Posterior vena cava (tissue), 2 donors: ENCODE measurements around the gene CLIC5. TPM values are rescaled to one million over a fixed set of nuclear protein-coding genes. Genes with fewer than 3 reads are reported as not detected.

Experiments
- DNase-seq: peaks from one replicate; pipeline ENCODE4 v3.0.0-alpha.2; 2020; ENCODE audit warnings: low spot score
- intact Hi-C, 2 donors: fragments of 100-400 bp; cut with DNase I; formaldehyde crosslinking; loops; one replicate each; pipeline versions ENCODE4 v1.14.1 to v1.14.2; 2022 to 2023
- total RNA-seq, 2 donors: library from RNA; stranded (reverse); fragmentation: NEBNext Ultra II Directional; extraction: Animal tissue kit (Norgen Biotek cat#: 25700); gene quantifications; one replicate each; pipeline ENCODE4 v1.2.1, GENCODE V29; 2021
- donor health status: DM: yes; HTN: yes; CAD: no.
- donor health status: DM: yes; HTN: yes; CAD: no.

Gene CLIC5
- total RNA-seq, 2 donors from 2014 or later = 7.6 to 9.4 TPM

DNA sequence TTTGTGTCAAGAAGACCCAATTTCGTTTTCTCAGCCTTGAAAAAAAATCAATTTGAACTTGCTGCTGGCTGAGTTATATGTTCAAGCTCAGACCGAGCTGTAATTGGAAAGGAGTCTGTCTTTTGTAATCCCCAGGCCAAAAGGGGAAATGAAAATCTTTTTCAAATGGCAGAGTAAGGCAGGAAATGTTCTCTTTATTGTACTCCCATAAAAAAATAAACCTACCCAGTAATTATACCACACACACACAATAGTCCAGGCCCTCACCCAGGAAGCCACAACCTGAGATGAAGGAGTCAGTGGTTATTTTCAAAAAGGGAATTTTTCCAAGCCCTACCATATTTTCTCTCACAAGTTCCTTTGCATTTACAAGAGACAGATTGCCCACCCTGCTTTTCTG lies 45.3 kb downstream of the CLIC5 start:
- intact Hi-C loops = no loop called here
- DNase-seq = no peak

DNA sequence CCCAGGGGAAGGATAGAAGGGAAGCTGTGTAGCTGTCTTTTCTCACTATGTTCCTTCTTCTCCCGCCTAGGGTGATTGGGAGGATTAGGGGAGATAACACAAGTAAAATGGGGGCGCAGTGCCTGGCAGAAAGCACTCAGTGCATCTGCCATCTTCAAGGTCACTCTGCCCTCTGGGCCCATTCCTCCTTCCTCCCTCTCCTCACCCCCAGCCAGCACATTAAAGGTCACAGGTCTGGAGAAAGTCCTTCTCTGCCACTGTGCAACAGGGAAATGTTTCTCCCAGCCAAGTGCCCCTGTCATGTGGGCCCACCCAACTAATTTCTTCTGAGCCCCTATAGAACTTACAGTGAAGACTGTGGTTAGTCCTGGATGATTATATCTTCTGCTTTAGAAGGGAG lies 45.8 kb downstream of the CLIC5 start:
- intact Hi-C loops = no loop called here
- no peak for DNase-seq

GRCh38 chr6:45969026-45969425 lies 46.6 kb downstream of the CLIC5 start:
- intact Hi-C loops = no loop called here
- no peak for DNase-seq

DNA sequence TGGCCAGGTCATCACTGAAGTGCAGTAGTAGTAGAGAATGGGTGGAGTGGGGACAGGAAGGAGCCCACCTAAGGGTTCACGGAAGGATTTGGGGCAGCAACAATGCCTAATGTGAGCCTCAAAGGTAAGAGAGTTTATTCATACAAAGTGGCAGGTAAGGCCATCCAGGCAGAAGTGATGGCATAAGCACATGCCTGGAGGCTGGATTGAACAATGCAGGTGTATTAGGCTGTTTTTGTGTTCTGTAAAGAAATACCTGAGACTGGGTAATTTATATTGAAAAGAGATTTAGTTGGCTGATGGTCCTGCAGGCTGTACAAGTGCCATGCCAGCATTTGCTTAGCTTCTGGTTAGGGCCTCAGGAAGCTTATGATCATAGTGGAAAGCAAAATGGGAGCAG lies 48.3 kb downstream of the CLIC5 start:
- intact Hi-C loops = no loop called here
- DNase-seq = no peak

DNA sequence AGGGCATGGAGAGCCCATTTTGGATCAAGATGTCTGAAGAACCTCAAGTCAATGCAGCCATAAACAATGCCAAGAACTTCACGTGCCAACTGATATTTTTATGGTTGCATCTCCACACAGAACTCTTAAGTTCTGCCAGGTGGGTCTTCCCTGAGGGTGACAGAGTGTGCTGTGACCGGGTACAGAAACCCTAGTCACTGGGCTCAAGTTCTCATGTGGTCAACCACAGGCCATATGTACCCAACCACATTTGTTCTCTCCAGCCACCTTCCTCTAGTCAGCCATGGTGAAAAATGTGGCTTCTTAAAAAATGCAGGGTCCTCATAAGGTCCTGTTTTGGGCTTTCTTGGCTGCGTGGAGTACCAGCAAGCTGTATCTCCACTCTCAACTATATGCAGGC lies 48.9 kb downstream of the CLIC5 start:
- no peak for DNase-seq
- intact Hi-C loops = no loop called here

DNA sequence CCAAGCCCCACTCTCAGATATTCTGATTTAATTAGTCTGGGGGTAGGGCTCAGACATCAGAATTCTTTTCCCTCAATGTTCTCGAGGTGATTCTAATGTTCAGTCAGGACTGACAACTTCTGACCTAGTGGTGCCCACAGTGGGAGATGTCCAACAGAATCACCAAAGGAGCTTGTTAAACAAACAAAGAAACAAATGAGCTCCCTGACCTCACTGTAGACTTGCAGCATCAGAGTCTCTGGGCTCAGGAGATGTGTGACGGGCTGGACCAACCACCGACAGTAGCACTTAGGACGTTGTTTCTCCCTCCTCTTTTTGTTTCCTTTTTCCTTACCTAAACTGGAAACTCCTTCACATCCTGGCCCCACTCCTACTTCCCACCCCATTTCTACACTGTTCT lies 49.3 kb downstream of the CLIC5 start:
- intact Hi-C loops = no loop called here
- no peak for DNase-seq

GRCh38 chr6:45965792-45966191 lies 49.9 kb downstream of the CLIC5 start:
- intact Hi-C loops = no loop called here
- DNase-seq = no peak

GRCh38 chr6:45965007-45965406 lies 50.7 kb downstream of the CLIC5 start:
- intact Hi-C loops = no loop called here
- no peak for DNase-seq

GRCh38 chr6:45964300-45964699 lies 51.4 kb downstream of the CLIC5 start:
- intact Hi-C loops = no loop called here

DNA sequence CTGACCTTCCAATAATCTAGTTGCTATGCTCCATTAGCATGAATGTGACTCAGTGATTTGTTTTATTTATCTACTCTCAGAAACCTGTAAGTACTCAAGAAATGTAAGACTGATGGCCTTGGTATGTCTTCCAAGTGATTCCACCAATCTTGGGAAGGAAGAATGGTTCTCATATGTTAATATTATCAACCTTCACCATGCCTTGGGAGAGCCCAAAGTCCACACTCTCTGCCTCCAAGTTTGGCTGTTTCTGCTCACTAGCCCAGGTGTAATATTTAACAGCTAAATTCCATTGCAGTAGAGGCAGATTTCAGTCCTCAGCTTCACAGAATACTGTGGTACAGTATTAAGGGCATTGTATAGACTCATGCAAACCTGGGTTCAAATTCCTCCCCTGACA lies 51.8 kb downstream of the CLIC5 start:
- no peak for DNase-seq
- intact Hi-C loops = no loop called here

More at GRCh38 chr6:45964300-45964699, 51.4 kb downstream of the CLIC5 start:
- no peak for DNase-seq

DNA sequence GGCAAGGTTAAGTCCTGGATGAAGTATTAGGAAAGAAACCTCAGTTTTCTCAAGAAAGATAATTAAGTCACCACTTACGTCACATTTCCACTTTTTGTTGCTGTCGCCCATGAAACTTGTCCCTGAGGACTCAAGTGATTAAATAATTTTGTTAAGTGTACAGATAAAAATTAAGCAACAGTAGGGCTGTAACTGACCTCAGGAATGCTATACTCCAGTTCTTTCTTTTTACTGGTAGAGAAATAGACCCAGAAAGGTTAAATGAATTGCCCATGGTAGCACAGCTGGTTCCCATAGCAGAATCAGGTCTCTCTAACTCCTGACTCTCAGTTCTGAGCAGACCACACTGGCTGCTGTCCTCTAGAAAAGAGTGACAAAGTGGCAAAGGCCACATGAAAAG lies 54.5 kb downstream of the CLIC5 start:
- DNase-seq = no peak
- intact Hi-C loops = no loop called here

- DNase-seq = no peak
- intact Hi-C loops = no loop called here
These were observed 56.0 kb downstream of the CLIC5 start for GRCh38 chr6:45959534-45960145.

GRCh38 chr6:45956663-45957062 lies 59.0 kb downstream of the CLIC5 start:
- DNase-seq = no peak
- intact Hi-C loops = no loop called here

DNA sequence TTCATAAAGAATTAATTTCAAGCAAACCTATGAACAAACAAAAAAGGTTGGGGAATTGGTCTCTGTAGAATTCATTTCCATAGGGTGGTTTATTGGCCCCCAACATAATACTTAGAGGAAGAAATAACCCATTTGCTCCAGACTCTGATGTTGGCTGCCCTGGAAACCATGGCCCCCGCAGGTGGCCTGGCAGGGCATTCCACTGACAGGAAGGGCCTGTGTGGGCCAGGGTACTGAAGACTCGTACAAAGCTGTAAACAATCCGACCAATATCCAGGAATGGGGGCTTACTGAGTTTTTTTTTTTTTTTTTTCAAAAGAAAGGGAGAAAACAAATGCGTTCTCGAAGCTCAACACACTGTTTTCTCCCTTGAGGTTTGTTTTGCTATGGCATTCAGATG lies 59.5 kb downstream of the CLIC5 start:
- intact Hi-C loops = no loop called here
- DNase-seq = no peak

DNA sequence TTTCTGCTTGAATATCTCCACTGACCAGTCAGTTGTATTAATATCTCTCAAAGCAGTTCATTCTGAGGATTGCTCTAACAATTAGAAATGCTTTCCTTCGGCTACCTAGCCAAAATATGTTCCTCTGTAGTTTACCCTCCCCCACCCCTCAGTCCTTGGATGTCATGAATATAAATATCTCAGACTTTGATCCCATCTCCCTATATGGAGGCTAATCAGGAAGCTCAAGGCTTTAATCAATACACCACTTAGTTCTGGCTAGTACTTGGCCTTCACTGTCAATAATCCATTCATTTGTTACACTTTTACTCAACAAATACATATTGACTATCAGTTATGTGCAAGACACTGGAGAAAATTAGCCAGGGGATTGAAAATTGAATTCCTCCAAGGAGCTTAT lies 60.1 kb downstream of the CLIC5 start:
- no peak for DNase-seq
- intact Hi-C loops = no loop called here

GRCh38 chr6:45952546-45952945 lies 63.1 kb downstream of the CLIC5 start:
- intact Hi-C loops = no loop called here
- no peak for DNase-seq

DNA sequence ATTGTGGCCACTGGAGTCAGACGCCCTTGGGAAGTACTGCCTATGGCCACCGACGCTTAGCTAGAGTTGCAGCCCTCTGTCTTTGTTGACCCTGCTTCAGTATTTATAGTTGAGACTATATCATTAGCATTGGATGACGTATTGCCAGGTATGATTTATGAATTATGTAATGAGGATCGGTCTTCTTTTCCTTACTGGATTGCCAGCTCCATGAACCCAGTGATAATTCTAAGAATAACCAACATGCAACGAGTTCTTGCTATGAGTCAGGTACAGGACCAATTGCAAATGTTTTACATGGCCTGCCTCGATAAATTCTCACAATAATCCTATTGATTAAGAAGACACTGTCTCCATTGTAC lies 63.5 kb downstream of the CLIC5 start:
- intact Hi-C loops = no loop called here
- DNase-seq = no peak

GRCh38 chr6:45951321-45952167 lies 64.1 kb downstream of the CLIC5 start:
- DNase-seq = no peak
- intact Hi-C loops = no loop called here

DNA sequence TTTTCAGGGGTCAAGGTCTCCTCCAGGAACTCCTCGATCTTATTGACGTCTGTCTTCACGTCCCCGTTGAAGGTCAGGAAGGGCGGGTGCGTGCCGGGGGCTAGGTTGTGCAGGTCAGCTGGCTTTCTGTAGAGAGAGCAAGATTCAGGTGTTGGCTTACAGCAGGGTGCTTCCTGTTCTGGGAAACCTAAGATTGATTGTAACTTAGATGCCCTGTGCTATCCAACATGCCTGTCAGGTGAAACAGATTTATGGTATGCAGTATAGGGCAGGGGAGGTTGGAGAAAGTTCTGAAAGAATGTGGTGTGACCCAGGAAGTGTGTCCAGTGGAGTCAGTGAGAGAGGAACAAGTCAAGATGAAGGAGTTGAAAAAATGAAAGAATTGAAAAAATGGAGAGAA lies 66.4 kb downstream of the CLIC5 start:
- no peak for DNase-seq
- intact Hi-C loops = no loop called here

GRCh38 chr6:45947807-45948206 lies 67.9 kb downstream of the CLIC5 start:
- intact Hi-C loops = no loop called here
- DNase-seq = no peak

- no peak for DNase-seq
- intact Hi-C loops = no loop called here
These were observed 68.8 kb downstream of the CLIC5 start for GRCh38 chr6:45946887-45947286.
